WTC11 (cell line): ENCODE measurements around the gene MLST8. TPM values are rescaled to one million over a fixed set of nuclear protein-coding genes. Genes with fewer than 3 reads are reported as not detected.

Experiments
- ATAC-seq: fragments of 200-7000 bp; cut with Tn5 transposase; 2 replicates; pipeline ENCODE4 v1.10.0; 2021; ENCODE audit warnings: mild to moderate bottlenecking, moderate library complexity
- CTCF ChIA-PET: fragments of 300-600 bp; sonication (Branson Sonifier 250); formaldehyde crosslinking; loops from one replicate; lab custom pipeline; 2021; ENCODE audit warnings: antibody characterized with exemption; lab: Charles Lee
- POLR2A ChIA-PET: fragments of 350-600 bp; sonication (Branson Sonifier 250); formaldehyde crosslinking; loops from one replicate; lab custom pipeline; 2021; ENCODE audit warnings: antibody characterized with exemption; lab: Charles Lee
- DNase-seq: peaks from one replicate; pipeline ENCODE4 v3.0.0; 2021; ENCODE audit warnings: low spot score
- H3K27ac Mint-ChIP-seq: 2 replicates; pipeline ENCODE4 v1.8.0; 2021; ENCODE audit warnings: mixed read lengths
- H3K27me3 Mint-ChIP-seq: 2 replicates; pipeline ENCODE4 v1.8.0; 2021; ENCODE audit warnings: low read depth, mild to moderate bottlenecking, moderate library complexity, mixed read lengths
- H3K36me3 Mint-ChIP-seq: 2 replicates; pipeline ENCODE4 v1.8.0; 2021; ENCODE audit warnings: mixed read lengths
- H3K4me1 Mint-ChIP-seq: 2 replicates; pipeline ENCODE4 v1.8.0; 2022; ENCODE audit warnings: mixed read lengths
- H3K4me3 Mint-ChIP-seq: 2 replicates; pipeline ENCODE4 v1.8.0; 2021; ENCODE audit warnings: mild to moderate bottlenecking, moderate library complexity, mixed read lengths
- H3K9me3 Mint-ChIP-seq: 2 replicates; pipeline ENCODE4 v1.8.0; 2021; ENCODE audit warnings: mixed read lengths
- CBFB ChIP-seq: sonication (generic); formaldehyde crosslinking; IDR thresholded peaks from 2 replicates; pipeline ENCODE4 v1.8.1; 2022; ENCODE audit warnings: mild to moderate bottlenecking, low read depth, missing genetic modification reagents
- CREM ChIP-seq: sonication (generic); formaldehyde crosslinking; IDR thresholded peaks from 2 replicates; pipeline ENCODE4 v1.8.1; 2022; ENCODE audit warnings: mild to moderate bottlenecking, missing genetic modification reagents, moderate library complexity
- EMX1 ChIP-seq: fragments of 250-450 bp; sonication (Bioruptor Pico); IDR thresholded peaks from 2 replicates; pipeline ENCODE4 v1.8.0; 2021; ENCODE audit warnings: mild to moderate bottlenecking
- FOXK1 ChIP-seq: sonication (generic); formaldehyde crosslinking; IDR thresholded peaks from 2 replicates; pipeline ENCODE4 v1.8.0; 2022; ENCODE audit warnings: mild to moderate bottlenecking, moderate library complexity, missing genetic modification reagents
- KAT7 ChIP-seq: sonication (generic); formaldehyde crosslinking; IDR thresholded peaks from 2 replicates; pipeline ENCODE4 v1.8.1; 2023; ENCODE audit warnings: missing genetic modification reagents, mild to moderate bottlenecking, borderline replicate concordance
- MXD4 ChIP-seq: fragments of 250-450 bp; sonication (Bioruptor Pico); IDR thresholded peaks from 2 replicates; pipeline ENCODE4 v1.8.0; 2021; ENCODE audit warnings: mild to moderate bottlenecking, moderate library complexity, borderline replicate concordance
- SP1 ChIP-seq: sonication (generic); formaldehyde crosslinking; conservative IDR thresholded peaks from 2 replicates; pipeline ENCODE4 v1.8.1; 2022; ENCODE audit warnings: missing genetic modification reagents
- TP53 ChIP-seq: sonication (generic); formaldehyde crosslinking; IDR thresholded peaks from 2 replicates; pipeline ENCODE4 v1.8.1; 2023; ENCODE audit warnings: mild to moderate bottlenecking, missing genetic modification reagents
- ZNF671 ChIP-seq: fragments of 250-450 bp; sonication (Bioruptor Pico); IDR thresholded peaks from 2 replicates; pipeline ENCODE4 v1.8.0; 2021; ENCODE audit warnings: mild to moderate bottlenecking
- total RNA-seq: library from RNA; stranded (reverse); gene quantifications from 3 replicates; pipeline ENCODE4 v1.2.3, GENCODE V29; 2021
- TF ChIP-seq, protein P1 (sequence below): sonication (generic); formaldehyde crosslinking; IDR thresholded peaks from 2 replicates; pipeline ENCODE4 v1.8.1; 2022; ENCODE audit warnings: low read depth, mild to moderate bottlenecking, moderate library complexity, missing genetic modification reagents, borderline replicate concordance
- TF ChIP-seq, protein P2 (sequence below): sonication (generic); formaldehyde crosslinking; IDR thresholded peaks from 2 replicates; pipeline ENCODE4 v1.8.1; 2022; ENCODE audit warnings: mild to moderate bottlenecking, missing genetic modification reagents, moderate library complexity, borderline replicate concordance
- TF ChIP-seq, protein P3 (sequence below): sonication (generic); formaldehyde crosslinking; IDR thresholded peaks from 2 replicates; pipeline ENCODE4 v1.8.1; 2022; ENCODE audit warnings: mild to moderate bottlenecking, moderate library complexity, missing genetic modification reagents
- TF ChIP-seq, protein P4 (sequence below): fragments of 250-450 bp; sonication (Bioruptor Pico); IDR thresholded peaks from 2 replicates; pipeline ENCODE4 v2.1.2; 2022; ENCODE audit warnings: mild to moderate bottlenecking, moderate library complexity
- TF ChIP-seq, protein P5 (sequence below): fragments of 250-450 bp; sonication (Bioruptor Pico); IDR thresholded peaks from 2 replicates; pipeline ENCODE4 v1.9.0; 2021; ENCODE audit warnings: mild to moderate bottlenecking
- TF ChIP-seq, protein P6 (sequence below): sonication (generic); formaldehyde crosslinking; IDR thresholded peaks from 2 replicates; pipeline ENCODE4 v1.8.1; 2022; ENCODE audit warnings: missing genetic modification reagents, borderline replicate concordance
- TF ChIP-seq, protein P7 (sequence below): sonication (generic); formaldehyde crosslinking; IDR thresholded peaks from 2 replicates; pipeline ENCODE4 v1.8.0; 2022; ENCODE audit warnings: mild to moderate bottlenecking, missing genetic modification reagents
- TF ChIP-seq, protein P8 (sequence below): sonication (generic); formaldehyde crosslinking; IDR thresholded peaks from 2 replicates; pipeline ENCODE4 v1.8.1; 2023; ENCODE audit warnings: mild to moderate bottlenecking, missing genetic modification reagents
- TF ChIP-seq, protein P9 (sequence below): sonication (generic); formaldehyde crosslinking; IDR thresholded peaks from 2 replicates; pipeline ENCODE4 v1.8.0; 2023; ENCODE audit warnings: missing genetic modification reagents, mild to moderate bottlenecking, borderline replicate concordance
- TF ChIP-seq, protein P10 (sequence below): sonication (generic); formaldehyde crosslinking; IDR thresholded peaks from 2 replicates; pipeline ENCODE4 v1.8.0; 2023; ENCODE audit warnings: missing genetic modification reagents

Gene MLST8
- total RNA-seq, 1 experiment from 2014 or later = 71.6 TPM

DNA sequence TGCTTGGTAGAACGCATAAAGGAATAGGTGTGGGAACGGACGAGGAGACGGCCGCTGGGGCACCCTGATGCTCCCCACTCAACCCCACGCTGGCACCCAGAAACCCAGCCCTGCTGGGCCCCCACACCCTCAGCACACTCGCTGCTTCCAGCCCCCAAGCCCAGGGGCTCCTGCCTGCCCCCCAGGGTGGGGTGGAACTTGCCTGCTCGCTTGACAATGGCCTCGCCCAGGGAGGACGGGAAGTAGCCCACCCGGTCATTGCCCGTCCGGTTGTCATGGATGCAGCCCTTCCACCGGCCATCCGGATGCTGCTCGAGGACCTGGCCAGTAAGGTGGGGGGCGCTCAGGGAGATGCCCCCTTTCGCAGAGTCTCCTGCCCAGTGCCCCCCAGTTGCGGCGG lies 18.7 kb upstream of the MLST8 start:
- H3K36me3 Mint-ChIP-seq = no peaks in the 10 kb centered on the region
- no peak for DNase-seq
- H3K4me3 Mint-ChIP-seq = no peak overlapping the region
- no peak for ATAC-seq
- POLR2A ChIA-PET = no interaction called here
- CTCF ChIA-PET = interaction anchor here (5.7 kb wide), 1 partner anchor 8 kb away, joined by 24 read pairs; no protein-coding TSS in a partner anchor
- H3K27me3 Mint-ChIP-seq = no peaks in the 10 kb centered on the region
- H3K27ac Mint-ChIP-seq = no peak overlapping the region
- 0 out of 2 replicates have a peak, but pooled peaks cover 3% of the 10 kb centered on the region for H3K4me1 Mint-ChIP-seq
- H3K9me3 Mint-ChIP-seq = no peaks in the 10 kb centered on the region
- no peak for TF ChIP-seq MXD4 (CRISPR knock-in tag)
- TF ChIP-seq EMX1 (CRISPR knock-in tag) = no peak
- TF ChIP-seq KAT7 (CRISPR knock-in tag) = no peak
- no peak for TF ChIP-seq ZNF671 (CRISPR knock-in tag)
- no peak for TF ChIP-seq CREM (CRISPR knock-in tag)
- TF ChIP-seq, protein P1, sequence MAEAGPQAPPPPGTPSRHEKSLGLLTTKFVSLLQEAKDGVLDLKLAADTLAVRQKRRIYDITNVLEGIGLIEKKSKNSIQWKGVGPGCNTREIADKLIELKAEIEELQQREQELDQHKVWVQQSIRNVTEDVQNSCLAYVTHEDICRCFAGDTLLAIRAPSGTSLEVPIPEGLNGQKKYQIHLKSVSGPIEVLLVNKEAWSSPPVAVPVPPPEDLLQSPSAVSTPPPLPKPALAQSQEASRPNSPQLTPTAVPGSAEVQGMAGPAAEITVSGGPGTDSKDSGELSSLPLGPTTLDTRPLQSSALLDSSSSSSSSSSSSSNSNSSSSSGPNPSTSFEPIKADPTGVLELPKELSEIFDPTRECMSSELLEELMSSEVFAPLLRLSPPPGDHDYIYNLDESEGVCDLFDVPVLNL = no peak
- TF ChIP-seq, protein P2, sequence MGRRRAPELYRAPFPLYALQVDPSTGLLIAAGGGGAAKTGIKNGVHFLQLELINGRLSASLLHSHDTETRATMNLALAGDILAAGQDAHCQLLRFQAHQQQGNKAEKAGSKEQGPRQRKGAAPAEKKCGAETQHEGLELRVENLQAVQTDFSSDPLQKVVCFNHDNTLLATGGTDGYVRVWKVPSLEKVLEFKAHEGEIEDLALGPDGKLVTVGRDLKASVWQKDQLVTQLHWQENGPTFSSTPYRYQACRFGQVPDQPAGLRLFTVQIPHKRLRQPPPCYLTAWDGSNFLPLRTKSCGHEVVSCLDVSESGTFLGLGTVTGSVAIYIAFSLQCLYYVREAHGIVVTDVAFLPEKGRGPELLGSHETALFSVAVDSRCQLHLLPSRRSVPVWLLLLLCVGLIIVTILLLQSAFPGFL (CRISPR knock-in tag) = no peak
- TF ChIP-seq, protein P3, sequence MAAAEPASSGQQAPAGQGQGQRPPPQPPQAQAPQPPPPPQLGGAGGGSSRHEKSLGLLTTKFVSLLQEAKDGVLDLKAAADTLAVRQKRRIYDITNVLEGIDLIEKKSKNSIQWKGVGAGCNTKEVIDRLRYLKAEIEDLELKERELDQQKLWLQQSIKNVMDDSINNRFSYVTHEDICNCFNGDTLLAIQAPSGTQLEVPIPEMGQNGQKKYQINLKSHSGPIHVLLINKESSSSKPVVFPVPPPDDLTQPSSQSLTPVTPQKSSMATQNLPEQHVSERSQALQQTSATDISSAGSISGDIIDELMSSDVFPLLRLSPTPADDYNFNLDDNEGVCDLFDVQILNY (CRISPR knock-in tag) = no peak
- TF ChIP-seq TP53 (CRISPR knock-in tag) = no peak
- TF ChIP-seq, protein P4, sequence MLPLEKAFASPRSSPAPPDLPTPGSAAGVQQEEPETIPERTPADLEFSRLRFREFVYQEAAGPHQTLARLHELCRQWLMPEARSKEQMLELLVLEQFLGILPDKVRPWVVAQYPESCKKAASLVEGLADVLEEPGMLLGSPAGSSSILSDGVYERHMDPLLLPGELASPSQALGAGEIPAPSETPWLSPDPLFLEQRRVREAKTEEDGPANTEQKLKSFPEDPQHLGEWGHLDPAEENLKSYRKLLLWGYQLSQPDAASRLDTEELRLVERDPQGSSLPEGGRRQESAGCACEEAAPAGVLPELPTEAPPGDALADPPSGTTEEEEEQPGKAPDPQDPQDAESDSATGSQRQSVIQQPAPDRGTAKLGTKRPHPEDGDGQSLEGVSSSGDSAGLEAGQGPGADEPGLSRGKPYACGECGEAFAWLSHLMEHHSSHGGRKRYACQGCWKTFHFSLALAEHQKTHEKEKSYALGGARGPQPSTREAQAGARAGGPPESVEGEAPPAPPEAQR (CRISPR knock-in tag) = no peak
- TF ChIP-seq, protein P5, sequence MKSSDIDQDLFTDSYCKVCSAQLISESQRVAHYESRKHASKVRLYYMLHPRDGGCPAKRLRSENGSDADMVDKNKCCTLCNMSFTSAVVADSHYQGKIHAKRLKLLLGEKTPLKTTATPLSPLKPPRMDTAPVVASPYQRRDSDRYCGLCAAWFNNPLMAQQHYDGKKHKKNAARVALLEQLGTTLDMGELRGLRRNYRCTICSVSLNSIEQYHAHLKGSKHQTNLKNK (CRISPR knock-in tag) = no peak

DNA sequence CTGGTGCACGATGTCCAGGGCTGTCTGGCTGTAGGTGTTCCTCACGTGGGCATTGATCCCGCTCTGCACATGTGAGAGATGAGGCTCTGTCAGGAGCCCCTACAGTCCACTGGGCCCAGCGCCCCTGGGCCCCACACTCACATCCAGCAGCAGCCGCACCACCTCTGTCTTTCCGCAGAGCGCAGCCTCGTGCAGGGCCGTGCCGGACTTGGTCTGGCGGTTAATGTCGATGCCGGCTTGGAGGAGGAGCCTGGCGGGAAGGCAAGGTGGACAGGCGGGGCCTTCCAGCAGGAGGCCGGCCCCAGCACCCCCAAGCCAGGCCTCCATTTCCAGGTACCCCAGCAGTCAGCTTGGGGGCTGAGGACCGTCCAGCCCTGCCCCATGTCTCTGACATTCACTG lies 18.0 kb upstream of the MLST8 start:
- H3K27ac Mint-ChIP-seq = no peak overlapping the region
- no peaks in the 10 kb centered on the region for H3K9me3 Mint-ChIP-seq
- DNase-seq (no peak), ATAC-seq (peak; percentile 22)
- H3K4me1 Mint-ChIP-seq = no peaks in the 10 kb centered on the region
- ChIA-PET POLR2A (no interaction called here), CTCF (interaction anchor here (1.0 kb wide), 1 partner anchor 314 kb away, joined by 4 read pairs; no protein-coding TSS in a partner anchor)
- no peaks in the 10 kb centered on the region for H3K27me3 Mint-ChIP-seq
- H3K4me3 Mint-ChIP-seq = no peak overlapping the region
- no peaks in the 10 kb centered on the region for H3K36me3 Mint-ChIP-seq
- TF ChIP-seq, protein P5 (CRISPR knock-in tag) = no peak
- TF ChIP-seq FOXK1 (CRISPR knock-in tag) = no peak
- no peak for TF ChIP-seq SP1 (CRISPR knock-in tag)
- TF ChIP-seq, protein P6, sequence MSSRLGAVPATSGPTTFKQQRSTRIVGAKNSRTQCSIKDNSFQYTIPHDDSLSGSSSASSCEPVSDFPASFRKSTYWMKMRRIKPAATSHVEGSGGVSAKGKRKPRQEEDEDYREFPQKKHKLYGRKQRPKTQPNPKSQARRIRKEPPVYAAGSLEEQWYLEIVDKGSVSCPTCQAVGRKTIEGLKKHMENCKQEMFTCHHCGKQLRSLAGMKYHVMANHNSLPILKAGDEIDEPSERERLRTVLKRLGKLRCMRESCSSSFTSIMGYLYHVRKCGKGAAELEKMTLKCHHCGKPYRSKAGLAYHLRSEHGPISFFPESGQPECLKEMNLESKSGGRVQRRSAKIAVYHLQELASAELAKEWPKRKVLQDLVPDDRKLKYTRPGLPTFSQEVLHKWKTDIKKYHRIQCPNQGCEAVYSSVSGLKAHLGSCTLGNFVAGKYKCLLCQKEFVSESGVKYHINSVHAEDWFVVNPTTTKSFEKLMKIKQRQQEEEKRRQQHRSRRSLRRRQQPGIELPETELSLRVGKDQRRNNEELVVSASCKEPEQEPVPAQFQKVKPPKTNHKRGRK (CRISPR knock-in tag) = no peak
- TF ChIP-seq CBFB (CRISPR knock-in tag) = no peak
- no peak for TF ChIP-seq CREM (CRISPR knock-in tag)
- TF ChIP-seq, protein P7, sequence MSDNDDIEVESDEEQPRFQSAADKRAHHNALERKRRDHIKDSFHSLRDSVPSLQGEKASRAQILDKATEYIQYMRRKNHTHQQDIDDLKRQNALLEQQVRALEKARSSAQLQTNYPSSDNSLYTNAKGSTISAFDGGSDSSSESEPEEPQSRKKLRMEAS (CRISPR knock-in tag) = no peak
- TF ChIP-seq, protein P8, sequence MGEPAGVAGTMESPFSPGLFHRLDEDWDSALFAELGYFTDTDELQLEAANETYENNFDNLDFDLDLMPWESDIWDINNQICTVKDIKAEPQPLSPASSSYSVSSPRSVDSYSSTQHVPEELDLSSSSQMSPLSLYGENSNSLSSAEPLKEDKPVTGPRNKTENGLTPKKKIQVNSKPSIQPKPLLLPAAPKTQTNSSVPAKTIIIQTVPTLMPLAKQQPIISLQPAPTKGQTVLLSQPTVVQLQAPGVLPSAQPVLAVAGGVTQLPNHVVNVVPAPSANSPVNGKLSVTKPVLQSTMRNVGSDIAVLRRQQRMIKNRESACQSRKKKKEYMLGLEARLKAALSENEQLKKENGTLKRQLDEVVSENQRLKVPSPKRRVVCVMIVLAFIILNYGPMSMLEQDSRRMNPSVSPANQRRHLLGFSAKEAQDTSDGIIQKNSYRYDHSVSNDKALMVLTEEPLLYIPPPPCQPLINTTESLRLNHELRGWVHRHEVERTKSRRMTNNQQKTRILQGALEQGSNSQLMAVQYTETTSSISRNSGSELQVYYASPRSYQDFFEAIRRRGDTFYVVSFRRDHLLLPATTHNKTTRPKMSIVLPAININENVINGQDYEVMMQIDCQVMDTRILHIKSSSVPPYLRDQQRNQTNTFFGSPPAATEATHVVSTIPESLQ (CRISPR knock-in tag) = no peak
- TF ChIP-seq, protein P9, sequence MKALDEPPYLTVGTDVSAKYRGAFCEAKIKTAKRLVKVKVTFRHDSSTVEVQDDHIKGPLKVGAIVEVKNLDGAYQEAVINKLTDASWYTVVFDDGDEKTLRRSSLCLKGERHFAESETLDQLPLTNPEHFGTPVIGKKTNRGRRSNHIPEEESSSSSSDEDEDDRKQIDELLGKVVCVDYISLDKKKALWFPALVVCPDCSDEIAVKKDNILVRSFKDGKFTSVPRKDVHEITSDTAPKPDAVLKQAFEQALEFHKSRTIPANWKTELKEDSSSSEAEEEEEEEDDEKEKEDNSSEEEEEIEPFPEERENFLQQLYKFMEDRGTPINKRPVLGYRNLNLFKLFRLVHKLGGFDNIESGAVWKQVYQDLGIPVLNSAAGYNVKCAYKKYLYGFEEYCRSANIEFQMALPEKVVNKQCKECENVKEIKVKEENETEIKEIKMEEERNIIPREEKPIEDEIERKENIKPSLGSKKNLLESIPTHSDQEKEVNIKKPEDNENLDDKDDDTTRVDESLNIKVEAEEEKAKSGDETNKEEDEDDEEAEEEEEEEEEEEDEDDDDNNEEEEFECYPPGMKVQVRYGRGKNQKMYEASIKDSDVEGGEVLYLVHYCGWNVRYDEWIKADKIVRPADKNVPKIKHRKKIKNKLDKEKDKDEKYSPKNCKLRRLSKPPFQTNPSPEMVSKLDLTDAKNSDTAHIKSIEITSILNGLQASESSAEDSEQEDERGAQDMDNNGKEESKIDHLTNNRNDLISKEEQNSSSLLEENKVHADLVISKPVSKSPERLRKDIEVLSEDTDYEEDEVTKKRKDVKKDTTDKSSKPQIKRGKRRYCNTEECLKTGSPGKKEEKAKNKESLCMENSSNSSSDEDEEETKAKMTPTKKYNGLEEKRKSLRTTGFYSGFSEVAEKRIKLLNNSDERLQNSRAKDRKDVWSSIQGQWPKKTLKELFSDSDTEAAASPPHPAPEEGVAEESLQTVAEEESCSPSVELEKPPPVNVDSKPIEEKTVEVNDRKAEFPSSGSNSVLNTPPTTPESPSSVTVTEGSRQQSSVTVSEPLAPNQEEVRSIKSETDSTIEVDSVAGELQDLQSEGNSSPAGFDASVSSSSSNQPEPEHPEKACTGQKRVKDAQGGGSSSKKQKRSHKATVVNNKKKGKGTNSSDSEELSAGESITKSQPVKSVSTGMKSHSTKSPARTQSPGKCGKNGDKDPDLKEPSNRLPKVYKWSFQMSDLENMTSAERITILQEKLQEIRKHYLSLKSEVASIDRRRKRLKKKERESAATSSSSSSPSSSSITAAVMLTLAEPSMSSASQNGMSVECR (CRISPR knock-in tag) = no peak
- TF ChIP-seq, protein P10, sequence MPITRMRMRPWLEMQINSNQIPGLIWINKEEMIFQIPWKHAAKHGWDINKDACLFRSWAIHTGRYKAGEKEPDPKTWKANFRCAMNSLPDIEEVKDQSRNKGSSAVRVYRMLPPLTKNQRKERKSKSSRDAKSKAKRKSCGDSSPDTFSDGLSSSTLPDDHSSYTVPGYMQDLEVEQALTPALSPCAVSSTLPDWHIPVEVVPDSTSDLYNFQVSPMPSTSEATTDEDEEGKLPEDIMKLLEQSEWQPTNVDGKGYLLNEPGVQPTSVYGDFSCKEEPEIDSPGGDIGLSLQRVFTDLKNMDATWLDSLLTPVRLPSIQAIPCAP (CRISPR knock-in tag) = no peak
- TF ChIP-seq ZNF671 (CRISPR knock-in tag) = no peak
